DOHH2 (cell line): ENCODE results near the gene CDCA5.
A peak's percentile ranks its signal among the peaks of the same experiment; 100 is the strongest.

Source experiments
- H3F3A ChIP-seq: fragments of 200-600 bp; sonication (generic), shearing (Covaris generic); 2 replicates; pipeline ENCODE4 v1.6.0; 2016; ENCODE audit warnings: antibody characterized with exemption, mild to moderate bottlenecking; ENCODE audit not compliant: control insufficient read depth, insufficient read depth
- H3K27ac ChIP-seq: fragments of 200-600 bp; sonication (generic); 2 replicates; pipeline ENCODE4 v1.5.1; 2014; ENCODE audit warnings: low read depth, mild to moderate bottlenecking, low read length, moderate library complexity
- H3K27me3 ChIP-seq: fragments of 200-600 bp; sonication (generic); 2 replicates; pipeline ENCODE4 v1.6.1; 2014; ENCODE audit warnings: mild to moderate bottlenecking, low read length, mixed read lengths; ENCODE audit not compliant: control insufficient read depth
- H3K36me3 ChIP-seq: fragments of 200-600 bp; sonication (generic); 2 replicates; pipeline ENCODE4 v1.6.1; 2014; ENCODE audit warnings: mild to moderate bottlenecking, low read length, moderate library complexity, mixed read lengths; ENCODE audit not compliant: control insufficient read depth
- H3K4me1 ChIP-seq: fragments of 200-600 bp; sonication (generic); 2 replicates; pipeline ENCODE4 v1.6.1; 2014; ENCODE audit warnings: mild to moderate bottlenecking, low read length, mixed read lengths; ENCODE audit not compliant: control insufficient read depth
- H3K4me2 ChIP-seq: fragments of 200-600 bp; sonication (generic); 2 replicates; pipeline ENCODE4 v1.6.0; 2014; ENCODE audit warnings: mild to moderate bottlenecking, low read length, moderate library complexity
- H3K4me3 ChIP-seq: fragments of 200-600 bp; sonication (generic); 2 replicates; pipeline ENCODE4 v1.5.1; 2014; ENCODE audit warnings: mild to moderate bottlenecking, low read length, mixed read lengths
- H3K79me2 ChIP-seq: fragments of 200-600 bp; sonication (generic); 2 replicates; pipeline ENCODE4 v1.6.1; 2014; ENCODE audit warnings: mild to moderate bottlenecking, low read length, mixed read lengths; ENCODE audit not compliant: control insufficient read depth
- H3K9me2 ChIP-seq: fragments of 200-600 bp; sonication (generic); replicated peaks from 2 replicates; pipeline ENCODE4 v1.6.1; 2014; ENCODE audit warnings: mild to moderate bottlenecking, low read length, mixed read lengths; ENCODE audit not compliant: control insufficient read depth
- H3K9me3 ChIP-seq: fragments of 200-600 bp; sonication (generic); 2 replicates; pipeline ENCODE4 v1.6.1; 2014; ENCODE audit warnings: antibody characterized with exemption, low read length, mixed read lengths; ENCODE audit not compliant: control insufficient read depth, insufficient read depth
- H4K20me1 ChIP-seq: fragments of 200-600 bp; sonication (generic); 2 replicates; pipeline ENCODE4 v1.6.0; 2014; ENCODE audit warnings: low read depth, mild to moderate bottlenecking, antibody characterized with exemption, low read length, moderate library complexity; ENCODE audit not compliant: control insufficient read depth, insufficient read depth
- CTCF ChIP-seq: fragments of 200-600 bp; sonication (generic); IDR thresholded peaks from one replicate; pipeline ENCODE4 v1.5.1; 2014; ENCODE audit warnings: antibody characterized with exemption, mild to moderate bottlenecking, low read depth, low read length; ENCODE audit not compliant: poor library complexity, severe bottlenecking
- EZH2phosphoT487 ChIP-seq: fragments of 200-600 bp; sonication (generic); IDR thresholded peaks from 2 replicates; pipeline ENCODE4 v1.6.1; 2017; ENCODE audit warnings: borderline replicate concordance, mild to moderate bottlenecking, antibody characterized with exemption, low read length, moderate library complexity, mixed read lengths

The CDCA5 gene

GRCh38 chr11:65117206-65118096, 33.6 kb upstream of the CDCA5 start, which contains the start of gene ZNHIT2:
Gene ZNHIT2 (minus strand): TSS chr11:65117701. CDS start chr11:65117653, 48 bp downstream.
- TF ChIP-seq EZH2phosphoT487 (no peak), CTCF (peak; percentile 83)
- peaks cover 3% of the 10 kb centered on the region; the same call in 1 of the 2 replicates for H4K20me1 ChIP-seq

GRCh38 chr11:65116370-65117205, 32.7 kb upstream of the CDCA5 start:
- Histone ChIP-seq H3K4me1 (peaks cover 74% of the 10 kb centered on the region), H3K4me3 (peak overlapping the region; percentile 85), H3K27ac (peak overlapping the region; percentile 80), H3K9me2 (no peaks in the 10 kb centered on the region), H3K79me2 (peaks cover 77% of the 10 kb centered on the region), H3F3A (peaks cover 45% of the 10 kb centered on the region), H3K9me3 (no peaks in the 10 kb centered on the region), H4K20me1 (peaks cover 3% of the 10 kb centered on the region; the same call in 1 of the 2 replicates), H3K36me3 (peaks cover 76% of the 10 kb centered on the region), H3K27me3 (no peaks in the 10 kb centered on the region), H3K4me2 (peak overlapping the region; percentile 91)
- TF ChIP-seq EZH2phosphoT487 (no peak), CTCF (no peak)

More at GRCh38 chr11:65117206-65118096, 33.6 kb upstream of the CDCA5 start, which contains the start of gene ZNHIT2:
- Histone ChIP-seq H3K4me2 (peak within 1 kb of the TSS; percentile 91), H3K9me3 (no peaks in the 10 kb centered on the region), H3K4me3 (peak within 1 kb of the TSS; percentile 85), H3K9me2 (no peaks in the 10 kb centered on the region), H3K27me3 (no peaks in the 10 kb centered on the region), H3F3A (peaks cover 45% of the 10 kb centered on the region), H3K36me3 (peaks cover 81% of the 10 kb centered on the region), H3K27ac (peak within 1 kb of the TSS; percentile 86), H3K79me2 (peaks cover 80% of the 10 kb centered on the region), H3K4me1 (peaks cover 74% of the 10 kb centered on the region)

DNA sequence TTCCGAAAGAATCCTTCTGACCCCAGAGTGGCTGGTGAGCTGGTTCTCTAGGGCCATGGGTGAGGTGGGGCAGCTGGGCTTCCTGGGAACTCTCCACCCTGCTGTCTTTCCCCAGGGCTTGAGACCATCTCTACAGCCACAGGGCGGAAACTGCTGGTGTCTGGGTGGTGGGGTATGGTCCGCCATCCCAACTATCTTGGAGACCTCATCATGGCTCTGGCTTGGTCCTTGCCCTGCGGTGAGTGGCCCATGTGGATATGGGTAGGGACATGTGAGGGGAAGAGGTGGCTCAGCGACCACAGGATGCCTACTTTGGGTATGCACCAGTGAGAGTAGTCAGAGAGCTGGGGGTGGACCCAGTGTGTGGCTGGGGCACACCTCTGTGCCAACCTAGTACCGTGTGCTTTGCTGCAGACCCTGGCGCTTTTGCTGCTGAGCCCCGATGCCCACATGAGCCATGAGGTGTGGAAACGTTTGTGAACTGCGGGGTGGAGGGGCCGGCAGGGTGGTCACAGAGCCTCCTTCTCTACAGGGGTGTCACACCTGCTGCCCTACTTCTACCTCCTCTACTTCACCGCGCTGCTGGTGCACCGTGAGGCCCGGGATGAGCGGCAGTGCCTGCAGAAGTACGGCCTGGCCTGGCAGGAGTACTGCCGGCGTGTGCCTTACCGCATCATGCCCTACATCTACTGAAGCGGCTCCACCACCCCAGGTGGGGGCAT, 31.7 kb upstream of the CDCA5 start:
- Histone ChIP-seq H3K4me3 (peak overlapping the region; percentile 85), H3K9me2 (no peaks in the 10 kb centered on the region), H4K20me1 (no peaks in the 10 kb centered on the region; the same call in 1 of the 2 replicates), H3K4me2 (peak overlapping the region; percentile 91), H3K9me3 (no peaks in the 10 kb centered on the region), H3F3A (peaks cover 39% of the 10 kb centered on the region), H3K79me2 (peaks cover 67% of the 10 kb centered on the region), H3K36me3 (peaks cover 74% of the 10 kb centered on the region), H3K27me3 (no peaks in the 10 kb centered on the region), H3K4me1 (peaks cover 78% of the 10 kb centered on the region), H3K27ac (no peak overlapping the region)
- no peak for TF ChIP-seq EZH2phosphoT487
- no peak for TF ChIP-seq CTCF
